ENCODE measurements around the gene NIPAL1. TPM values are rescaled to one million over a fixed set of nuclear protein-coding genes. Genes with fewer than 3 reads are reported as not detected.
"Not testable (repeated sequence)": the region's sequence is repeated elsewhere in the genome, so short reads cannot be mapped to it uniquely, and the experiment has no call there.

Gene NIPAL1
- total RNA-seq (1 to 10 TPM in 1 of 2 donors, under 1 TPM in 1; 0.81 to 1.1 TPM), polyA plus RNA-seq (1 to 10 TPM in 1 of 2 donors, not detected in 1; 2.3 TPM)
- long read RNA-seq, donor 1, full-length matches to known transcripts, result 2 of 2 reads
- long read RNA-seq, donor 1, partial matches to known transcripts, result 0 of 2 reads
- long read RNA-seq, donor 1, other reads (novel, unspliced or antisense), result 0 of 2 reads
- long read RNA-seq, donor 2, partial matches to known transcripts, result 0 of 5 reads
- long read RNA-seq, donor 2, other reads (novel, unspliced or antisense), result 5 of 5 reads

DNA sequence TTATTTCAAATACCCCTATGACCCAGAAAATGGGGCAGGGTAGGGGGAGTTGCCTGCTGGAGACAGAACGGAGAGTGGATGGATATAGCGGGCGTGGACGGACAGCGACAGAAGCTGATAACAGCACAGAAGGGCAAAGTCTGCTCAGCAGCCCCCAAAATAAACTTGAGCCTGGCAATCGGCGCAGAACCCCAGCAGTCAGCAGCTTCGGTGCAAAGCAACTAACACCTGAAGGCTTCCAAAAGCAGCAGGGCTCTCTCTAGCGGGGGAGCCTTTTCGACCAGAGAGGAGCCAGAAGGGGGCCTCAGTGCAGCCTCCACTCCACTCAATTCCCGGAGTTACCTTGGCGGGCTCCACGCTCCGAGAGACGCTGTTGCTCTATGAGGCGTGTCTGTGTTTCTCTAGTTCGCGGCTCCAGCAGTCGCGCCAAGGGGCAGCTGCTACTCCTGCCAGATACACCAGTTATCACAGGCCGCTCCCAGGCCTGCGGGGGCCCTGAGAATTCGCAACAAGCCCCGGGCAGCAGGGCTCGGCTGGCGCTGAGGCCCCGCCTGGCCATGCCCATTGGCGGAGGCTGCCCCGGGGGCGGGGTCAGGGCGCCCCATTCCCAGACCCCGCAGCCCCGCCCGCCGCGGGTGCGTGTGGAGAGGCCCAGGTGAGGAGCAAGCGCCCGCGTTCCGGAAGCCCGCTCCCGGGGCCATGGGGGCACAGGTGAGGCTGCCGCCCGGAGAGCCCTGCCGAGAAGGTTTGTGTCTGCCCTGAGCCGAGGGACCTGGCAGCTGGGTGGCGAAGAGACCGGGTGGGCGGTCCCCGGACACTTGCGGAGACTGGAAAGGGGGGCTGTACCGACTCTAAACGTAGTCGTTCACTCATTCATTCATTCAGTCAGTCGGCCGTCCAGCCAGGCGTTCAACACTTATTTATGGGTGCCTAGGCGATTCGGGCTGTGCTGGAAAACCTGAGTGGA is at the start of gene NIPAL1, which contains the start of gene CNGA1:
Gene NIPAL1 (plus strand): TSS at position 632 of the 967 bp plus-strand sequence. CDS start 68 bp downstream, at position 700.
Gene CNGA1 (minus strand): TSS at position 541 of the 967 bp plus-strand sequence. CDS start 63,992 bp downstream, outside the sequence.
- H3K9me3 ChIP-seq (ENCODE audit: control insufficient read depth, low read length), result no peaks in the 10 kb centered on the region
- ATAC-seq (ENCODE audit: low FRiP score) (peak; percentile 92), DNase-seq (peak; percentile 79 to 90)
- no peak within 1 kb of the TSS for H3K27ac ChIP-seq (ENCODE audit: low read depth in 1 of 2, low read length in 2 of 2)
- H3K27me3 ChIP-seq (ENCODE audit: control insufficient read depth in 1 of 2, insufficient read depth in 2 of 2, low read length in 1 of 2), result no peaks in the 10 kb centered on the region
- 1 to 3% methylated on average over 53 to 60 of the region's 60 CpGs for WGBS, 2 donors
- H3K4me3 ChIP-seq (ENCODE audit: low read length in 2 of 2), result peak within 1 kb of the TSS; percentile 51
- H3K36me3 ChIP-seq (ENCODE audit: control insufficient read depth in 1 of 2, insufficient read depth in 2 of 2, low read length in 1 of 2), result no peaks in the 10 kb centered on the region
- no peaks in the 10 kb centered on the region for H3K4me1 ChIP-seq (ENCODE audit: control insufficient read depth in 1 of 2, insufficient read depth in 2 of 2, low read length in 2 of 2)
- intact Hi-C loops (cut with DNase I), result loop anchor here in 1 of 2 donors (10.0 kb wide), 1 partner anchor 102 kb away; the partner anchor contains the start of gene NFXL1

DNA sequence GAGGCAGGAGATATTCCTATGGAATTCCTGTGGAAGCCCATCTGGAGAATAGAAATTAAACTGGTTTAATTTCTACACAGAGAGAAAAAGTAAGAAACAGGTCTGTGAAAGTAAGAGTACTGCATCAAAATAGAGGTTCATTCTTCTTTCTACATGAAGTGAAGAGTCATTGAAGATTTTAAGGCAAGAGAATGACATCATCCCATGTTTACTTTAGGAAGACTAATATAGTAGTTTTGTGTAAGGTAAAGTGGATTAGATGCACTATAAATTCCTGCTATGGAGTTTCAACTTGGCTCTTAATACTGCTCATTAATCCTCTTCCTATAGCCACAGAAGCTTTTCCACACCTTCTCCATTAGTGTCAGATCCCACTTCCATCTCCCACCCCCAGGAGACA is 47.7 kb upstream of the NIPAL1 start:
- Histone ChIP-seq H3K4me3 (ENCODE audit: low read length in 2 of 2) (no peak overlapping the region), H3K9me3 (ENCODE audit: control insufficient read depth, low read length) (no peaks in the 10 kb centered on the region), H3K27me3 (ENCODE audit: control insufficient read depth in 1 of 2, insufficient read depth in 2 of 2, low read length in 1 of 2) (no peaks in the 10 kb centered on the region), H3K27ac (ENCODE audit: low read depth in 1 of 2, low read length in 2 of 2) (no peak overlapping the region), H3K36me3 (ENCODE audit: control insufficient read depth in 1 of 2, insufficient read depth in 2 of 2, low read length in 1 of 2) (no peaks in the 10 kb centered on the region), H3K4me1 (ENCODE audit: control insufficient read depth in 1 of 2, insufficient read depth in 2 of 2, low read length in 2 of 2) (no peaks in the 10 kb centered on the region)
- ATAC-seq (ENCODE audit: low FRiP score) (no peak), DNase-seq (no peak)
- intact Hi-C loops (cut with DNase I), result no loop called here

GRCh38 chr4:47972181-47972580 is 44.4 kb upstream of the NIPAL1 start:
- ATAC-seq (ENCODE audit: low FRiP score), result no peak
- Histone ChIP-seq H3K4me3 (ENCODE audit: low read length in 2 of 2) (no peak overlapping the region), H3K27ac (ENCODE audit: low read depth in 1 of 2, low read length in 2 of 2) (no peak overlapping the region), H3K9me3 (ENCODE audit: control insufficient read depth, low read length) (no peaks in the 10 kb centered on the region), H3K27me3 (ENCODE audit: control insufficient read depth in 1 of 2, insufficient read depth in 2 of 2, low read length in 1 of 2) (peaks cover 0 to 2% of the 10 kb centered on the region in 2 donors), H3K4me1 (ENCODE audit: control insufficient read depth in 1 of 2, insufficient read depth in 2 of 2, low read length in 2 of 2) (no peaks in the 10 kb centered on the region), H3K36me3 (ENCODE audit: control insufficient read depth in 1 of 2, insufficient read depth in 2 of 2, low read length in 1 of 2) (no peaks in the 10 kb centered on the region)
- no peak for DNase-seq
- intact Hi-C loops (cut with DNase I), result no loop called here
- WGBS, 2 donors, result 82 to 89% methylated on average over 1 of the region's 1 CpG

- 62 to 100% methylated on average over 1 of the region's 1 CpG for WGBS, 2 donors
- H3K9me3 ChIP-seq (ENCODE audit: control insufficient read depth, low read length), result no peaks in the 10 kb centered on the region
- H3K27me3 ChIP-seq (ENCODE audit: control insufficient read depth in 1 of 2, insufficient read depth in 2 of 2, low read length in 1 of 2), result peaks cover 0 to 3% of the 10 kb centered on the region in 2 donors
- no peak overlapping the region for H3K27ac ChIP-seq (ENCODE audit: low read depth in 1 of 2, low read length in 2 of 2)
- no peak overlapping the region for H3K4me3 ChIP-seq (ENCODE audit: low read length in 2 of 2)
- H3K36me3 ChIP-seq (ENCODE audit: control insufficient read depth in 1 of 2, insufficient read depth in 2 of 2, low read length in 1 of 2), result no peaks in the 10 kb centered on the region
- intact Hi-C loops (cut with DNase I), result no loop called here
- DNase-seq (no peak), ATAC-seq (ENCODE audit: low FRiP score) (no peak)
- no peaks in the 10 kb centered on the region for H3K4me1 ChIP-seq (ENCODE audit: control insufficient read depth in 1 of 2, insufficient read depth in 2 of 2, low read length in 2 of 2)
Observed at GRCh38 chr4:47972721-47973120, 43.9 kb upstream of the NIPAL1 start.

- Histone ChIP-seq H3K9me3 (ENCODE audit: control insufficient read depth, low read length) (no peaks in the 10 kb centered on the region), H3K27me3 (ENCODE audit: control insufficient read depth in 1 of 2, insufficient read depth in 2 of 2, low read length in 1 of 2) (peaks cover 0 to 3% of the 10 kb centered on the region in 2 donors), H3K4me3 (ENCODE audit: low read length in 2 of 2) (no peak overlapping the region), H3K27ac (ENCODE audit: low read depth in 1 of 2, low read length in 2 of 2) (no peak overlapping the region), H3K36me3 (ENCODE audit: control insufficient read depth in 1 of 2, insufficient read depth in 2 of 2, low read length in 1 of 2) (no peaks in the 10 kb centered on the region), H3K4me1 (ENCODE audit: control insufficient read depth in 1 of 2, insufficient read depth in 2 of 2, low read length in 2 of 2) (no peaks in the 10 kb centered on the region)
- WGBS, 2 donors, result 57 to 61% methylated on average over 3 of the region's 3 CpGs
- DNase-seq (no peak), ATAC-seq (ENCODE audit: low FRiP score) (no peak)
- intact Hi-C loops (cut with DNase I), result no loop called here
Observed at GRCh38 chr4:47974566-47974965, 42.0 kb upstream of the NIPAL1 start.

DNA sequence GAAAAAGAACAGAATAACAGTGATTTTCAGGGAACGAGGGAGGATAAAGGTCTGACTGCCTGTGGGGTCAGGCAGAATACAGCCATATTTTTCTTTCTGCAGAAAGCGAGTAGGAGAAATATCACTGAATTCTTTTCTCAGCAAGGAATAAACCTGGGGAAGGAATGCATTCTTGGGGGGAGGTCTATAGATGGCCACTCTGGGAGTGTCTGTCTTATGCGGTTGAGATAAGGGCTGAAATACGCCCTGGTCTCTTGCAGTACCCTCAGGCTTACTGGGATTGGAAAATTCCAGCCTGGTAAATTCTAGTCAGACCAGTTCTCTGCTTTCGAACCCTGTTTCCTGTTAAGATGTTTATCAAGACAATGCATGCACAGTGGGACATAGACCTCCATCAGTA is 26.4 kb upstream of the NIPAL1 start:
- H3K27me3 ChIP-seq (ENCODE audit: control insufficient read depth in 1 of 2, insufficient read depth in 2 of 2, low read length in 1 of 2), result no peaks in the 10 kb centered on the region
- H3K36me3 ChIP-seq (ENCODE audit: control insufficient read depth in 1 of 2, insufficient read depth in 2 of 2, low read length in 1 of 2), result no peaks in the 10 kb centered on the region
- WGBS, 2 donors, result 87 to 91% methylated on average over 5 of the region's 5 CpGs
- DNase-seq, result no peak
- H3K9me3 ChIP-seq (ENCODE audit: control insufficient read depth, low read length), result peaks cover 2% of the 10 kb centered on the region
- no peak overlapping the region for H3K27ac ChIP-seq (ENCODE audit: low read depth in 1 of 2, low read length in 2 of 2)
- intact Hi-C loops (cut with DNase I), result no loop called here
- ATAC-seq (ENCODE audit: low FRiP score), result no peak
- no peaks in the 10 kb centered on the region for H3K4me1 ChIP-seq (ENCODE audit: control insufficient read depth in 1 of 2, insufficient read depth in 2 of 2, low read length in 2 of 2)
- H3K4me3 ChIP-seq (ENCODE audit: low read length in 2 of 2), result no peak overlapping the region

DNA sequence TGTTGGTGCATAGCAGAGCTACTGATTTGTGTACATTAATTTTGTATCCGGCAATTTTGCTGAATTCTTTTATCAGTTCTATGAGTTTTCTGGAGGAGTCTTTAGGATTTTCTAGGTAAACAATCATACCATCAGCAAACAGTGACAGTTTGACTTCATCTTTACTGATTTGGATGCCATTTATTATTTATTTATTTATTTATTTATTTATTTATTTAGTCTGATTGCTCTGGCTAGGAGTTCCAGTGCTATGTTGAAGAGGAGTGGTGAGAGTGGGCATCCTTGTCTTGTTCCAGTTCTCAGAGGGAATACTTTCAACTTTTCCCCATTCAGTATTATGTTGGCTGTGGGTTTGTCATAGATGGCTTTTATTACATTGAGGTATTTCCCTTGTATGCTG is 24.1 kb upstream of the NIPAL1 start:
- H3K9me3 ChIP-seq (ENCODE audit: control insufficient read depth, low read length); DNase-seq; H3K36me3 ChIP-seq (ENCODE audit: control insufficient read depth in 1 of 2, insufficient read depth in 2 of 2, low read length in 1 of 2); H3K4me1 ChIP-seq (ENCODE audit: control insufficient read depth in 1 of 2, insufficient read depth in 2 of 2, low read length in 2 of 2); H3K4me3 ChIP-seq (ENCODE audit: low read length in 2 of 2); intact Hi-C loops (cut with DNase I); H3K27ac ChIP-seq (ENCODE audit: low read depth in 1 of 2, low read length in 2 of 2); H3K27me3 ChIP-seq (ENCODE audit: control insufficient read depth in 1 of 2, insufficient read depth in 2 of 2, low read length in 1 of 2); ATAC-seq (ENCODE audit: low FRiP score): not testable (repeated sequence)
- 94 to 98% methylated on average over 1 of the region's 1 CpG for WGBS, 2 donors

- Histone ChIP-seq H3K36me3 (ENCODE audit: control insufficient read depth in 1 of 2, insufficient read depth in 2 of 2, low read length in 1 of 2) (no peaks in the 10 kb centered on the region), H3K27me3 (ENCODE audit: control insufficient read depth in 1 of 2, insufficient read depth in 2 of 2, low read length in 1 of 2) (no peaks in the 10 kb centered on the region), H3K4me3 (ENCODE audit: low read length in 2 of 2) (no peak overlapping the region), H3K9me3 (ENCODE audit: control insufficient read depth, low read length) (peaks cover 2% of the 10 kb centered on the region), H3K27ac (ENCODE audit: low read depth in 1 of 2, low read length in 2 of 2) (no peak overlapping the region), H3K4me1 (ENCODE audit: control insufficient read depth in 1 of 2, insufficient read depth in 2 of 2, low read length in 2 of 2) (no peaks in the 10 kb centered on the region)
- ATAC-seq (ENCODE audit: low FRiP score) (no peak), DNase-seq (no peak)
- WGBS, 2 donors, result 81 to 83% methylated on average over 1 of the region's 1 CpG
- intact Hi-C loops (cut with DNase I), result loop anchor here in 1 of 2 donors (5.0 kb wide), 1 partner anchor 141 kb away; no protein-coding TSS in a partner anchor
Observed at GRCh38 chr4:47996021-47996420, 20.6 kb upstream of the NIPAL1 start.

Measured in aorta (tissue), 5 donors.